ENCODE results near the gene DCAF11. TPM values are rescaled to one million over a fixed set of nuclear protein-coding genes. Genes with fewer than 3 reads are reported as not detected.

The DCAF11 gene
- total RNA-seq, 1 donor from 2014 or later = 81.8 TPM

Other genes starting within 250 kb of the DCAF11 start
- gene DHRS4, start 161.0 kb upstream of the DCAF11 start, total RNA-seq = 16.0 and 16.3 TPM in 2 replicates
- gene DHRS4L2, start 125.8 kb upstream of the DCAF11 start, total RNA-seq = 17.6 and 19.0 TPM in 2 replicates
- gene CARMIL3, start 62.8 kb upstream of the DCAF11 start, total RNA-seq = 2.3 and 3.2 TPM in 2 replicates
- gene CPNE6, start 43.2 kb upstream of the DCAF11 start, total RNA-seq = not detected in 2 replicates
- gene PCK2, start 20.5 kb upstream of the DCAF11 start, total RNA-seq = 46.1 and 51.2 TPM in 2 replicates
- gene NRL, start 172 bp downstream of the DCAF11 start, total RNA-seq = 2.4 and 2.5 TPM in 2 replicates
- 1.1 and 1.7 TPM in 2 replicates for gene FITM1, start 15.9 kb downstream of the DCAF11 start, total RNA-seq
- 545 and 567 TPM in 2 replicates for gene PSME1, start 21.4 kb downstream of the DCAF11 start, total RNA-seq
- gene EMC9, start 26.8 kb downstream of the DCAF11 start, total RNA-seq = 17.9 and 18.2 TPM in 2 replicates
- gene PSME2, start 31.8 kb downstream of the DCAF11 start, total RNA-seq = 802 and 822 TPM in 2 replicates
- 145 and 153 TPM in 2 replicates for gene RNF31, start 32.7 kb downstream of the DCAF11 start, total RNA-seq
- gene IRF9, start 46.5 kb downstream of the DCAF11 start, total RNA-seq = 304 and 321 TPM in 2 replicates
- 72.3 and 78.3 TPM in 2 replicates for gene REC8, start 57.3 kb downstream of the DCAF11 start, total RNA-seq
- 48.1 and 50.6 TPM in 2 replicates for gene IPO4, start 74.0 kb downstream of the DCAF11 start, total RNA-seq
- 35.8 and 45.3 TPM in 2 replicates for gene TM9SF1, start 80.7 kb downstream of the DCAF11 start, total RNA-seq
- gene TSSK4, start 90.9 kb downstream of the DCAF11 start, total RNA-seq = 0.27 and 0.83 TPM in 2 replicates
- gene CHMP4A, start 98.7 kb downstream of the DCAF11 start, total RNA-seq = 96.5 and 104 TPM in 2 replicates
- gene MDP1, start 101.3 kb downstream of the DCAF11 start, total RNA-seq = 11.8 and 14.5 TPM in 2 replicates
- gene NEDD8, start 117.6 kb downstream of the DCAF11 start, total RNA-seq = 187 and 191 TPM in 2 replicates
- 58.0 and 71.9 TPM in 2 replicates for gene GMPR2, start 118.2 kb downstream of the DCAF11 start, total RNA-seq
- gene TINF2, start 127.8 kb downstream of the DCAF11 start, total RNA-seq = 148 and 151 TPM in 2 replicates
- gene TGM1, start 148.4 kb downstream of the DCAF11 start, total RNA-seq = 6.4 and 6.7 TPM in 2 replicates
- gene RABGGTA, start 156.8 kb downstream of the DCAF11 start, total RNA-seq = 51.6 and 55.3 TPM in 2 replicates
- 23.3 and 25.2 TPM in 2 replicates for gene DHRS1, start 185.0 kb downstream of the DCAF11 start, total RNA-seq
- 40.1 and 42.6 TPM in 2 replicates for gene NOP9, start 185.1 kb downstream of the DCAF11 start, total RNA-seq
- 23.7 and 27.8 TPM in 2 replicates for gene CIDEB, start 193.2 kb downstream of the DCAF11 start, total RNA-seq
- 15.1 and 17.8 TPM in 2 replicates for gene LTB4R2, start 195.4 kb downstream of the DCAF11 start, total RNA-seq
- gene LTB4R, start 196.7 kb downstream of the DCAF11 start, total RNA-seq = 21.6 and 24.2 TPM in 2 replicates
- 4.3 and 5.3 TPM in 2 replicates for gene ADCY4, start 220.3 kb downstream of the DCAF11 start, total RNA-seq
- 37.1 and 41.9 TPM in 2 replicates for gene RIPK3, start 225.2 kb downstream of the DCAF11 start, total RNA-seq

Data from T-helper 1 cell treated with Interleukin-12 subunit alpha and Interleukin-12 subunit beta and Interleukin-4 antibody, amounts not matched to agents 30 ng/mL and 1 ng/mL, for 36 hours (primary cell).